Measurements from ENCODE around the gene HCN2. TPM values are rescaled to one million over a fixed set of nuclear protein-coding genes. Genes with fewer than 3 reads are reported as not detected.
A peak's percentile ranks its signal among the peaks of the same experiment; 100 is the strongest.

HCN2 gene
- total RNA-seq, 1 experiment from 2014 or later = 0.04 TPM

- H3F3A ChIP-seq (ENCODE audit: low read length, unreplicated experiment) = no peaks in the 10 kb centered on the region
- peak overlapping the region; percentile 69 for H3K27ac ChIP-seq (ENCODE audit: low read length)
- H3K36me3 ChIP-seq (ENCODE audit: low read depth, low read length) = no peaks in the 10 kb centered on the region; the same call in 1 of the 2 replicates
- intact Hi-C loops (cut with micrococcal nuclease) = loop anchor here (10.0 kb wide), 1 partner anchor 60 kb away; the partner anchor contains the start of genes FGF22 and POLRMT
- H3K4me2 ChIP-seq (ENCODE audit: low read length) = peak overlapping the region; percentile 98
- H3K4me1 ChIP-seq (ENCODE audit: insufficient read depth, low read length) = peaks cover 20% of the 10 kb centered on the region
- H3K9me3 ChIP-seq (ENCODE audit: low read length) = no peaks in the 10 kb centered on the region
- ChIA-PET CTCF (interaction anchor here (0.5 to 0.6 kb wide), 3 partner anchors 12 to 26 kb away, joined by 3 to 8 read pairs (median 3); no protein-coding TSS in a partner anchor), POLR2A (ENCODE audit: unreplicated experiment) (interaction anchor here (0.7 kb wide), 1 partner anchor 101 kb away, joined by 4 read pairs; no protein-coding TSS in a partner anchor)
- no peak overlapping the region for H2AFZ ChIP-seq (ENCODE audit: low read length)
- no peaks in the 10 kb centered on the region for H3K27me3 ChIP-seq (ENCODE audit: low read length)
- no peaks in the 10 kb centered on the region for H3K9me2 ChIP-seq (replicated peaks; ENCODE audit: low read length)
- peak overlapping the region; percentile 93 for H3K4me3 ChIP-seq (ENCODE audit: low read length)
- peak; percentile 18 for ATAC-seq
- H4K20me1 ChIP-seq (ENCODE audit: low read length) = peaks cover 56% of the 10 kb centered on the region
- peak; percentile 47 for DNase-seq
- H3K9ac ChIP-seq (ENCODE audit: low read length) = peak overlapping the region; percentile 54
- H3K79me2 ChIP-seq (ENCODE audit: low read length) = peaks cover 74% of the 10 kb centered on the region
- BruUV-seq (replicated peaks) = no TSS peak
- TF ChIP-seq, protein P1, sequence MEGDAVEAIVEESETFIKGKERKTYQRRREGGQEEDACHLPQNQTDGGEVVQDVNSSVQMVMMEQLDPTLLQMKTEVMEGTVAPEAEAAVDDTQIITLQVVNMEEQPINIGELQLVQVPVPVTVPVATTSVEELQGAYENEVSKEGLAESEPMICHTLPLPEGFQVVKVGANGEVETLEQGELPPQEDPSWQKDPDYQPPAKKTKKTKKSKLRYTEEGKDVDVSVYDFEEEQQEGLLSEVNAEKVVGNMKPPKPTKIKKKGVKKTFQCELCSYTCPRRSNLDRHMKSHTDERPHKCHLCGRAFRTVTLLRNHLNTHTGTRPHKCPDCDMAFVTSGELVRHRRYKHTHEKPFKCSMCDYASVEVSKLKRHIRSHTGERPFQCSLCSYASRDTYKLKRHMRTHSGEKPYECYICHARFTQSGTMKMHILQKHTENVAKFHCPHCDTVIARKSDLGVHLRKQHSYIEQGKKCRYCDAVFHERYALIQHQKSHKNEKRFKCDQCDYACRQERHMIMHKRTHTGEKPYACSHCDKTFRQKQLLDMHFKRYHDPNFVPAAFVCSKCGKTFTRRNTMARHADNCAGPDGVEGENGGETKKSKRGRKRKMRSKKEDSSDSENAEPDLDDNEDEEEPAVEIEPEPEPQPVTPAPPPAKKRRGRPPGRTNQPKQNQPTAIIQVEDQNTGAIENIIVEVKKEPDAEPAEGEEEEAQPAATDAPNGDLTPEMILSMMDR (conservative IDR thresholded peaks at IDR 0.05; ENCODE audit: low read depth, low read length) = no peak
- TF ChIP-seq EZH2phosphoT487 (IDR thresholded peaks at IDR 0.05; ENCODE audit: borderline replicate concordance, low read length) (no peak), EZH2 (IDR thresholded peaks at IDR 0.05; ENCODE audit: low read length, unreplicated experiment) (no peak)
Observed at GRCh38 chr19:574658-575526, 14.8 kb upstream of the HCN2 start.

DNA sequence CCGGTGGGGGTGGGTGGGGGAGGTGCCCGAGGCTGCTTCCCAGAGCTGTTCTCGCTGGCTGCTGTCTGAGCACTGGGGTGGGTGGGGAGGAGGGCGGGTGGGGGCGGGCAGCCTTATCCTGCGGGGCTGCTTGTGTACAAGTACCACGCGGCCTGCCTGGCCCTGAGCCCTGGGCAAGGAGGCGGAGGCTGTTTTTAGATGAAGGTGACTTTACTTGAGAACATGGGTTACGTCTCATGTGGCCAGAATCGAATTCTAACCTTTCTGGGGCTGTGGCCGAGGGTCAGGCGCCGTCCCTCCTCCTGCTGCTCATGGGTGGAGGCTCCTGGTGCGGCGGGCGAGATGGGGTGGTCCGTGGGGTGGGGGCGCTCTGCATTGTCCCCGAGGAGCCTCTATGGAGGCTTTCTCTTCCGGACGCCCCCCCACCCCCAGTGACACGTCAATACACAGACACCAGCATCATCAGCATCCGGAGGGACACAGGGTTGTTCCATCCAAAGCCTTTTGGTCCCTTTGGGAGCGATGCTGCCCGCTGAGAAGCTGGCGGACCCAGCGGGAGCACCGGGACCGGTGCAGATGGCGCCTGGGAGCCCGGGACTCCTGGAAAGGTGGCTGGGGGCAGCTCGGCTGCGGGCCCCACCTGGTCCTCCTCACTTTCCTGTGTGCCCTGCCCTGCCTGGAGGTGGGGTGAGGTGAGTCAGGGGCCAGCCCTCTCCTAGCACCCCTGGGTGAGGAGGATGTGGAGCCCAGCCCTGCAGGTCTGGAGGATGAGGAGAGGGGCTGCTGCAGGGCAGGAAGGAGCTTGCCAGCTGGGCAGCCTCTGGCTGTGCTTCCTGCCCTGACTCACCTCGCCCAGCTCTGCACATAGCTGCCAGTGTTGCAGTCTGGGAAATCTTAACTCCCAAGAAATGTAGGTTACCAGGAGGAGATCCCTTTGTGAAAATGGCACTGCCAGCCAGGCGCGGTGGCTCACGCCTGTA lies 13.9 kb upstream of the HCN2 start:
- ChIA-PET CTCF (interaction anchor here (0.5 kb wide), 1 partner anchor 27 kb away, joined by 3 read pairs; no protein-coding TSS in a partner anchor), POLR2A (ENCODE audit: unreplicated experiment) (interaction anchor here (0.6 to 0.7 kb wide), 3 partner anchors 100 to 319 kb away, joined by 3 to 6 read pairs (median 4); no protein-coding TSS in a partner anchor)
- no TSS peak for BruUV-seq (replicated peaks)
- H3K4me2 ChIP-seq (ENCODE audit: low read length) = peak overlapping the region; percentile 98
- ATAC-seq = peak; percentile 71
- H3K9ac ChIP-seq (ENCODE audit: low read length) = peak overlapping the region; percentile 41; the same call in 1 of the 2 replicates
- peak; percentile 75 for DNase-seq
- H3K36me3 ChIP-seq (ENCODE audit: low read depth, low read length) = no peaks in the 10 kb centered on the region; the same call in 1 of the 2 replicates
- TF ChIP-seq, protein P1 (conservative IDR thresholded peaks at IDR 0.05; ENCODE audit: low read depth, low read length) = no peak
- TF ChIP-seq EZH2phosphoT487 (IDR thresholded peaks at IDR 0.05; ENCODE audit: borderline replicate concordance, low read length) (no peak), EZH2 (IDR thresholded peaks at IDR 0.05; ENCODE audit: low read length, unreplicated experiment) (no peak)
- intact Hi-C loops (cut with micrococcal nuclease) = loop anchor here (10.0 kb wide), 1 partner anchor 59 kb away; the partner anchor contains the start of genes FGF22 and POLRMT
- no peaks in the 10 kb centered on the region for H3K27me3 ChIP-seq (ENCODE audit: low read length)
- H3F3A ChIP-seq (ENCODE audit: low read length, unreplicated experiment) = no peaks in the 10 kb centered on the region
- H4K20me1 ChIP-seq (ENCODE audit: low read length) = peaks cover 57% of the 10 kb centered on the region
- H3K9me3 ChIP-seq (ENCODE audit: low read length) = no peaks in the 10 kb centered on the region
- peak overlapping the region; percentile 69 for H3K27ac ChIP-seq (ENCODE audit: low read length)
- no peaks in the 10 kb centered on the region for H3K9me2 ChIP-seq (replicated peaks; ENCODE audit: low read length)
- no peak overlapping the region for H2AFZ ChIP-seq (ENCODE audit: low read length)
- H3K4me3 ChIP-seq (ENCODE audit: low read length) = peak overlapping the region; percentile 93
- peaks cover 20% of the 10 kb centered on the region for H3K4me1 ChIP-seq (ENCODE audit: insufficient read depth, low read length)
- H3K79me2 ChIP-seq (ENCODE audit: low read length) = peaks cover 80% of the 10 kb centered on the region
